Measurements from ENCODE around the gene RPTOR. TPM values are rescaled to one million over a fixed set of nuclear protein-coding genes. Genes with fewer than 3 reads are reported as not detected.

RPTOR gene
- total and polyA plus RNA-seq, 10 of the 15 experiments (the other 5 are each of a cell fraction or from before 2014, with no cell fraction given): 0.18 to 32.1 (median 7.8) TPM

DNA sequence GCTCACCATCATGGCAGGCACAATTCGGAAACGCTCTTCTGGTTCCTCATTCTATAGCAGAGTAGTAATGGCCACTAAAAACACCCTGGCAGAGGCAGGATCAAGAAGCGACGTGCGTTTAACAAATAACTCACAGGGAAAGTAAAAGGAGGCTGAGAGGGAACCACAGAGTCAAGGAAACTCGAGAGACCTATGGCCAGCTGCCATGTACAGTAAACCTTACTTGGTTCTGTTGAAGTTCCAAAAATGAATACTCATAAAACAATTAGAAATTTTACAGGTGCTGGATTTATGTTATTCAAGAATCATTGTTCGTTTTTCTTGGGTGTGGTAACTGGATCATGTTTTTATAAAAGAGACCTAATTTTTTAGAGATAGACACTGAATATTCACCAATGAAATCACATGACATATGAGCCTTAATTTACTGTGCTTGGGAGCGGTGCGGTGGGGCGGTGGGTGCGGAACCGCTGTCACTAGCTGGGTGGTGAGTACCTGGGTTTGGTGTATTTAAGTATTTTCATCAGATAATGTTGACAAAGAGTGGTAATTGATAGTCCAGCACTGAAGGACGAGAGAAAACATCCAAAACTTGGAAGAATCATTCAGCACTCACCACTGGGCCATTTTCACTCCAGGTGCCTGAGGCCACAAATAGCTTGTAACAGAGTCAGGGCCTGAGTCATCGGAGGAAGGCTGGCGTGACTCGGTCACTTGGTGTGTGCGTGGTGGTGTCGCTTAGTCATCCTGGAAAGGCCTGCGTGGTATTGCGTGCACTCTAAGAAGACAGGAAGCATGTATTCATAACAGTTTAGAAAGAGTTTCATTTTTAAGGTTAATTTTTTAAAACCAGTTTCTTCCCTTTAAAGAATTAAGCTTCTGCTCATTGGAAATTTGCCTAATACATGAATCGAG, 311.6 kb downstream of the RPTOR start (continued):
- TF ChIP-seq RUNX3 (IDR thresholded peaks at IDR 0.05; ENCODE audit: low read length) (peak; percentile 97), ETV6 (conservative IDR thresholded peaks at IDR 0.05 in 1 of 2, IDR thresholded peaks at IDR 0.05 in 1 of 2; ENCODE audit: borderline replicate concordance in 1 of 2, low read depth in 1 of 2) (peak in 1 of 2 experiments; percentile 91; a peak in 2 of 4 replicates), BRCA1 (IDR thresholded peaks at IDR 0.05; ENCODE audit: low read depth, low read length) (no peak), EGR1 (IDR thresholded peaks at IDR 0.05; ENCODE audit: borderline replicate concordance in 1 of 2, low read depth in 2 of 2, low read length in 2 of 2) (peak in 1 of 2 experiments; percentile 63; a peak in 1 of 3 replicates), TAF1 (IDR thresholded peaks at IDR 0.05; ENCODE audit: borderline replicate concordance, low read depth, low read length) (no peak), SRF (IDR thresholded peaks at IDR 0.05; ENCODE audit: low read depth in 2 of 2, low read length in 2 of 2) (peak in 1 of 2 experiments; percentile 58; a peak in 1 of 4 replicates), RBBP5 (conservative IDR thresholded peaks at IDR 0.05) (no peak), NBN (IDR thresholded peaks at IDR 0.05) (peak; percentile 68), SREBF1 (IDR thresholded peaks at IDR 0.05; ENCODE audit: low read length) (no peak), NFYA (IDR thresholded peaks at IDR 0.05; ENCODE audit: borderline replicate concordance, low read depth, low read length) (no peak), NR2C2 (IDR thresholded peaks at IDR 0.05; ENCODE audit: borderline replicate concordance, control insufficient read depth, insufficient read length, low read depth) (no peak), IRF4 (IDR thresholded peaks at IDR 0.05; ENCODE audit: low read depth, low read length) (peak; percentile 94), ZNF274 (IDR thresholded peaks at IDR 0.05; ENCODE audit: insufficient read depth, insufficient read length) (no peak)
- TF ChIP-seq, protein P1, sequence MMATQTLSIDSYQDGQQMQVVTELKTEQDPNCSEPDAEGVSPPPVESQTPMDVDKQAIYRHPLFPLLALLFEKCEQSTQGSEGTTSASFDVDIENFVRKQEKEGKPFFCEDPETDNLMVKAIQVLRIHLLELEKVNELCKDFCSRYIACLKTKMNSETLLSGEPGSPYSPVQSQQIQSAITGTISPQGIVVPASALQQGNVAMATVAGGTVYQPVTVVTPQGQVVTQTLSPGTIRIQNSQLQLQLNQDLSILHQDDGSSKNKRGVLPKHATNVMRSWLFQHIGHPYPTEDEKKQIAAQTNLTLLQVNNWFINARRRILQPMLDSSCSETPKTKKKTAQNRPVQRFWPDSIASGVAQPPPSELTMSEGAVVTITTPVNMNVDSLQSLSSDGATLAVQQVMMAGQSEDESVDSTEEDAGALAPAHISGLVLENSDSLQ (IDR thresholded peaks at IDR 0.05): no peak
- TF ChIP-seq, protein P2, sequence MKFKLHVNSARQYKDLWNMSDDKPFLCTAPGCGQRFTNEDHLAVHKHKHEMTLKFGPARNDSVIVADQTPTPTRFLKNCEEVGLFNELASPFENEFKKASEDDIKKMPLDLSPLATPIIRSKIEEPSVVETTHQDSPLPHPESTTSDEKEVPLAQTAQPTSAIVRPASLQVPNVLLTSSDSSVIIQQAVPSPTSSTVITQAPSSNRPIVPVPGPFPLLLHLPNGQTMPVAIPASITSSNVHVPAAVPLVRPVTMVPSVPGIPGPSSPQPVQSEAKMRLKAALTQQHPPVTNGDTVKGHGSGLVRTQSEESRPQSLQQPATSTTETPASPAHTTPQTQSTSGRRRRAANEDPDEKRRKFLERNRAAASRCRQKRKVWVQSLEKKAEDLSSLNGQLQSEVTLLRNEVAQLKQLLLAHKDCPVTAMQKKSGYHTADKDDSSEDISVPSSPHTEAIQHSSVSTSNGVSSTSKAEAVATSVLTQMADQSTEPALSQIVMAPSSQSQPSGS (IDR thresholded peaks at IDR 0.05; ENCODE audit: low read length): peak; percentile 94
- TF ChIP-seq, protein P3, sequence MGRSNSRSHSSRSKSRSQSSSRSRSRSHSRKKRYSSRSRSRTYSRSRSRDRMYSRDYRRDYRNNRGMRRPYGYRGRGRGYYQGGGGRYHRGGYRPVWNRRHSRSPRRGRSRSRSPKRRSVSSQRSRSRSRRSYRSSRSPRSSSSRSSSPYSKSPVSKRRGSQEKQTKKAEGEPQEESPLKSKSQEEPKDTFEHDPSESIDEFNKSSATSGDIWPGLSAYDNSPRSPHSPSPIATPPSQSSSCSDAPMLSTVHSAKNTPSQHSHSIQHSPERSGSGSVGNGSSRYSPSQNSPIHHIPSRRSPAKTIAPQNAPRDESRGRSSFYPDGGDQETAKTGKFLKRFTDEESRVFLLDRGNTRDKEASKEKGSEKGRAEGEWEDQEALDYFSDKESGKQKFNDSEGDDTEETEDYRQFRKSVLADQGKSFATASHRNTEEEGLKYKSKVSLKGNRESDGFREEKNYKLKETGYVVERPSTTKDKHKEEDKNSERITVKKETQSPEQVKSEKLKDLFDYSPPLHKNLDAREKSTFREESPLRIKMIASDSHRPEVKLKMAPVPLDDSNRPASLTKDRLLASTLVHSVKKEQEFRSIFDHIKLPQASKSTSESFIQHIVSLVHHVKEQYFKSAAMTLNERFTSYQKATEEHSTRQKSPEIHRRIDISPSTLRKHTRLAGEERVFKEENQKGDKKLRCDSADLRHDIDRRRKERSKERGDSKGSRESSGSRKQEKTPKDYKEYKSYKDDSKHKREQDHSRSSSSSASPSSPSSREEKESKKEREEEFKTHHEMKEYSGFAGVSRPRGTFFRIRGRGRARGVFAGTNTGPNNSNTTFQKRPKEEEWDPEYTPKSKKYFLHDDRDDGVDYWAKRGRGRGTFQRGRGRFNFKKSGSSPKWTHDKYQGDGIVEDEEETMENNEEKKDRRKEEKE (IDR thresholded peaks at IDR 0.05): no peak
- TF ChIP-seq, protein P4, sequence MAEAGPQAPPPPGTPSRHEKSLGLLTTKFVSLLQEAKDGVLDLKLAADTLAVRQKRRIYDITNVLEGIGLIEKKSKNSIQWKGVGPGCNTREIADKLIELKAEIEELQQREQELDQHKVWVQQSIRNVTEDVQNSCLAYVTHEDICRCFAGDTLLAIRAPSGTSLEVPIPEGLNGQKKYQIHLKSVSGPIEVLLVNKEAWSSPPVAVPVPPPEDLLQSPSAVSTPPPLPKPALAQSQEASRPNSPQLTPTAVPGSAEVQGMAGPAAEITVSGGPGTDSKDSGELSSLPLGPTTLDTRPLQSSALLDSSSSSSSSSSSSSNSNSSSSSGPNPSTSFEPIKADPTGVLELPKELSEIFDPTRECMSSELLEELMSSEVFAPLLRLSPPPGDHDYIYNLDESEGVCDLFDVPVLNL (IDR thresholded peaks at IDR 0.05; ENCODE audit: low read depth, low read length): no peak
- TF ChIP-seq, protein P5, sequence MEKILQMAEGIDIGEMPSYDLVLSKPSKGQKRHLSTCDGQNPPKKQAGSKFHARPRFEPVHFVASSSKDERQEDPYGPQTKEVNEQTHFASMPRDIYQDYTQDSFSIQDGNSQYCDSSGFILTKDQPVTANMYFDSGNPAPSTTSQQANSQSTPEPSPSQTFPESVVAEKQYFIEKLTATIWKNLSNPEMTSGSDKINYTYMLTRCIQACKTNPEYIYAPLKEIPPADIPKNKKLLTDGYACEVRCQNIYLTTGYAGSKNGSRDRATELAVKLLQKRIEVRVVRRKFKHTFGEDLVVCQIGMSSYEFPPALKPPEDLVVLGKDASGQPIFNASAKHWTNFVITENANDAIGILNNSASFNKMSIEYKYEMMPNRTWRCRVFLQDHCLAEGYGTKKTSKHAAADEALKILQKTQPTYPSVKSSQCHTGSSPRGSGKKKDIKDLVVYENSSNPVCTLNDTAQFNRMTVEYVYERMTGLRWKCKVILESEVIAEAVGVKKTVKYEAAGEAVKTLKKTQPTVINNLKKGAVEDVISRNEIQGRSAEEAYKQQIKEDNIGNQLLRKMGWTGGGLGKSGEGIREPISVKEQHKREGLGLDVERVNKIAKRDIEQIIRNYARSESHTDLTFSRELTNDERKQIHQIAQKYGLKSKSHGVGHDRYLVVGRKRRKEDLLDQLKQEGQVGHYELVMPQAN (conservative IDR thresholded peaks at IDR 0.05): no peak
- TF ChIP-seq, protein P6, sequence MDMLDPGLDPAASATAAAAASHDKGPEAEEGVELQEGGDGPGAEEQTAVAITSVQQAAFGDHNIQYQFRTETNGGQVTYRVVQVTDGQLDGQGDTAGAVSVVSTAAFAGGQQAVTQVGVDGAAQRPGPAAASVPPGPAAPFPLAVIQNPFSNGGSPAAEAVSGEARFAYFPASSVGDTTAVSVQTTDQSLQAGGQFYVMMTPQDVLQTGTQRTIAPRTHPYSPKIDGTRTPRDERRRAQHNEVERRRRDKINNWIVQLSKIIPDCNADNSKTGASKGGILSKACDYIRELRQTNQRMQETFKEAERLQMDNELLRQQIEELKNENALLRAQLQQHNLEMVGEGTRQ (IDR thresholded peaks at IDR 0.05; ENCODE audit: borderline replicate concordance, low read depth, low read length): no peak
